CD4-positive, alpha-beta T cell treated with Interleukin-2 at 100 ng/mL for 4 hours (primary cell): ENCODE measurements around the gene PARP12.
A peak's percentile ranks its signal among the peaks of the same experiment; 100 is the strongest.
"Not testable (repeated sequence)": the region's sequence is repeated elsewhere in the genome, so short reads cannot be mapped to it uniquely, and the experiment has no call there.

Source experiments
- DNase-seq: peaks from one replicate; pipeline ENCODE4 v3.0.0-alpha.2; 2020; ENCODE audit warnings: low spot score

The PARP12 gene, protein sequence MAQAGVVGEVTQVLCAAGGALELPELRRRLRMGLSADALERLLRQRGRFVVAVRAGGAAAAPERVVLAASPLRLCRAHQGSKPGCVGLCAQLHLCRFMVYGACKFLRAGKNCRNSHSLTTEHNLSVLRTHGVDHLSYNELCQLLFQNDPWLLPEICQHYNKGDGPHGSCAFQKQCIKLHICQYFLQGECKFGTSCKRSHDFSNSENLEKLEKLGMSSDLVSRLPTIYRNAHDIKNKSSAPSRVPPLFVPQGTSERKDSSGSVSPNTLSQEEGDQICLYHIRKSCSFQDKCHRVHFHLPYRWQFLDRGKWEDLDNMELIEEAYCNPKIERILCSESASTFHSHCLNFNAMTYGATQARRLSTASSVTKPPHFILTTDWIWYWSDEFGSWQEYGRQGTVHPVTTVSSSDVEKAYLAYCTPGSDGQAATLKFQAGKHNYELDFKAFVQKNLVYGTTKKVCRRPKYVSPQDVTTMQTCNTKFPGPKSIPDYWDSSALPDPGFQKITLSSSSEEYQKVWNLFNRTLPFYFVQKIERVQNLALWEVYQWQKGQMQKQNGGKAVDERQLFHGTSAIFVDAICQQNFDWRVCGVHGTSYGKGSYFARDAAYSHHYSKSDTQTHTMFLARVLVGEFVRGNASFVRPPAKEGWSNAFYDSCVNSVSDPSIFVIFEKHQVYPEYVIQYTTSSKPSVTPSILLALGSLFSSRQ

DNA sequence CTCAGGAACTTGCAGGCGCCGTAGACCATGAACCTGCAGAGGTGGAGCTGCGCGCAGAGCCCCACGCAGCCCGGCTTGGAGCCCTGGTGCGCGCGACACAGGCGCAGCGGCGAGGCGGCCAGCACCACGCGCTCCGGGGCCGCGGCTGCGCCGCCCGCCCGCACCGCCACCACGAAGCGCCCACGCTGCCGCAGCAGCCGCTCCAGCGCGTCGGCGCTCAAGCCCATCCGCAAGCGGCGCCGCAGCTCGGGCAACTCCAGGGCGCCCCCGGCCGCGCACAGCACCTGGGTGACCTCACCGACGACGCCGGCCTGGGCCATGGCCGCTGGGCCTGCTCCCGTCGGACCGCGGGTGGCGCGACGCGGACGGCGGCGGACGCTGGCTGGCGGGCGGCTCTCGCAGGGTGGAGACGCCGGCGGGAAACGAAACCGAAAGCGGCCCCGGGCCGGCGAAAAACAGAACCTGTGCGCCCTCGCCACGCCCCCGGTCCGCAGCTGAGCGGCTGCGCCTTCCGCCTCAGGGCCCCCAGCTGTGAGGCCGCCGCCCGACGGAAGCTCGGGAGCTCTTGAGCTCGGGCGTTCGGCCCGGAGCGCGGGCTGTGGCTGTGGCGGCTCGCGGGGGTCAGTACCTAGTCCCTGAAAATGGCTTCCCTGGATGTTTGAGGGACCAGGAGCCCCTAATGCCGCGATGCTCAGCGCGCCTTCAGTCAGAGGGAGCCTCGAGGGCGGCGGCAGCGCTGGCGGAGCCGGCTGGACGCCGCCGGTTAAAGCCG is at the start of gene PARP12:
PARP12 (minus strand) TSS at position 424 of the 772 bp plus-strand sequence; CDS start at position 320, 104 bp downstream.
- peak; percentile 88 for DNase-seq

DNA sequence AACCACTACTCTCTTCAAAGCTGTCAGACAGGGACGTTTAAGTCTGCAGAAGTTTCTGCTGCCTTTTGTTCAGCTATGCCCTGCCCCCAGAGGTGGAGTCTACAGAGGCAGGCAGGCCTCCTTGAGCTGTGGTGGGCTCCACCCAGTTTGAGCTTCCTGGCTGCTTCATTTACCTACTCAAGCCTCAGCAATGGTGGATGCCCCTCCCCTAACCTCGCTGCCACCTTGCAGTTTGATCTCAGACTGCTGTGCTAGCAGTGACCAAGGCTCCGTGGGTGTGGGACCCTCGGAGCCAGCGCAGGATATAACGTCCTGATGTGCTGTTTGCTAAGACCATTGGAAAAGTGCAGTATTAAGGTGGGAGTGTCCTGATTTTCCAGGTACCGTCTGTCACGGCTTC is 46.0 kb upstream of the PARP12 start:
- not testable (repeated sequence) for DNase-seq

DNA sequence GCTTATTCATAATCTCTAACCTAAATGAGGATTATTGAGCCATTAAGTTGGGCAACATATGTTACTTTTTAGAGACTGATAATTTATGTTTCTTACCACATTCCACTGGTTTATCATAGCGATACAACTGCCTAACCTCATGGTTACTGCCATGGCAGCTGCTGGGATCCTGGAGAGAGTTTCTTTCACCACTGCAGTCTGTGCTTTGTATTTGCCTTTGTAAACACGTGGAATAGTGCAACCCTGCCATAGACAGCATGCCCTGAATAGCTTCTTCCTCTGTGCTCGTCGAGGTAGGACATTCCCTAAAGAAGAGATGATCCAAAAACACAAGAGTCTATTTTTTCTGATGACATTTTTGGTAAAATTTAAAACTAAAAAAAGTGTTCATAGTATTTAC is 33.7 kb upstream of the PARP12 start:
- no peak for DNase-seq

DNA sequence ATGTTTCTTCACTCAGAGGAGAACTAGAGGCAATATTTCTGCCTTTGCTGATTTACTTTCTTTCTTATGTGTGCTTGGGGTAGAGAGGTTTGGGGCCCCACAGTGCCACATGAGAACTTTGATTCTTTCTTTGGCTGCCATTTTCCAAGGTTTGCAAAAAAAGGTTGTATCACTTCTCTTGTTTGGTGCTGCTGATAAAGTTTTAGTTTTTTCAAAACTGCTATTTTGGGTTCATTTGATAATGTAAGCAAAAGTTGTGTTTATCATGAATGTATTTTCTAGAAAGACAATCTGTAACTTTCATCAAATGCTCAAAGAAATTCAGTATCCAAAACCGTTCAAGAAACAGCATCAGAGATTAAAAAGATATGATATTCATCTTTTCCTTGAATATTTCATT is 30.6 kb upstream of the PARP12 start:
- no peak for DNase-seq

DNA sequence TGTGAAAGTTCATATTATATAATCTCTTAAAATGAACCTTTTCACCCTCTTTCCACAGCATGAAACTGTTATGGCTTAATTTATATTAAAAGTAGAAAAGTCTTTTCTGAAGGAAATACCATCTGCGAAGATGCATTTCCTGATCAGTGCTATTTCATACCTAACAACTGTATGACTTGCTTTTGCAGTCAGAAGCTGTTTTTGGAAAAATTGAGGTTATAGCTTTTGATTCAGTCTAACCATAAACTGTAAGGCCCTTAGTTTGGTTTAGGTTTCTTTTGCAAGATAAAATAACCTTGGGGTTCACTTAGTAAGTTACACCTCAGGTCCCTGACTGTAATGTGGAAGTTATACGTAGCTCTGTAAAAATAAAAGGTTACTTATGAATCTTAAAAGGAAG is 22.7 kb upstream of the PARP12 start:
- DNase-seq, result no peak

DNA sequence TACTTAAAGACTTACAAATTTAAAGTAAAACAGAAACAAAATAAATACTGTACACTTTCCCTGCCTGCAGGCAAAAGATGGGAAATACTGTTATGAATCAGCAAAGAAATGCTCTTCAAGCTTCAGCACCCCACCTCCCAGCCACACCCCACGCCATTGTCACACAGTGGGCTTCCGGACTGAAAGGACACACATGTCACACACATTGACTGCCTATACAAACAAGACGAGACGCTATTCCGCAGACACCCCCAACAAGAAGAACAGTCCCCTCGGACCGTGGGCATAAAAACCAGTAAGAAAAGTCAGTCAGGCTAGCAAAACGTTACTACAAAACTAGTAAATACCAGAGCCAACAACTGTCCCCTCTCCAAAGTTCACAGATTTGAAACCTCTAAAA is 22.2 kb upstream of the PARP12 start:
- DNase-seq, result peak; percentile 49

DNA sequence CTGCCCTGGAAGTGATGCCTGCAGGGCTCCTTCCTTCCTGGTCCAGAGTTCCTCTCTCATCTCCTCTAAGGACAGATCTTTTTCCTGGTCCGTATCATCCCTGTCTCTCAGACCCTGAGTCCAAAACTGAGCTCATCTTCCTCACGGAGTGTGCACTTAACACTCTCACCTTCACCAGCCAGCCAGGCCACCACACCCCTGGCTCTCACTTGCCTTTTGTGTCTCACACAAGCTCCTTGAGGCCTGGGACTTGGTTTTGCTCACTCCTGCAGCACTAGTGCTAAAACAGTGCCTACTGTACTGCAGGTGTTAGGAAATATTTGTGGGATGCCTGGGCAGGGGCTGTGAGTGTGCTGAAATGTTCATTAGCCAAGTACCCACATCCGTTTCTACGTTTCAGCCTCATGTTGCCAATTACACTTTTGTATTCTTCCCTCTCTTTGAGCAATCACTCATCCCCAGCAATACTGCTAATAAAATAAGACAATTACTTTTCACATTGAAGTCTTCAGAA is 21.4 kb upstream of the PARP12 start:
- no peak for DNase-seq

DNA sequence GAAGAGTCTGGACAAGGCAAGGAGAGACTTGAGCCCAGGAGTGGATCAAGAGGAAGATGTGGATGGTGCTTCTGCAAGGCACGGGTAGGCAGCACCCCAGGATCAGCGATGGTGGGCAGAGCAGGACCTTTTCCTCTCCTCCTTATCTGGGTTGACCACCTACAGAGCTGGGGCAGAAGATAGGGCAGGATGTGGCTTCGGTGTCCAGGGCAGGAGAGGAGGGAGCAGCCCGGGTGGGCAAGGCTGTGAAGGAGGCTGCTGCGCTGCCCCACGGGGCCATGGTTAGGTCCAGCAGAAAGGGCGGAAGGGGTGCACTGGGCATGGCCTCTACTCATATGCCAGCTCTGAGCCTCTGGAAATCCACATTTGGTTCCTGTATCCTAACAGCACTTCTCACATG is 20.0 kb upstream of the PARP12 start:
- no peak for DNase-seq

DNA sequence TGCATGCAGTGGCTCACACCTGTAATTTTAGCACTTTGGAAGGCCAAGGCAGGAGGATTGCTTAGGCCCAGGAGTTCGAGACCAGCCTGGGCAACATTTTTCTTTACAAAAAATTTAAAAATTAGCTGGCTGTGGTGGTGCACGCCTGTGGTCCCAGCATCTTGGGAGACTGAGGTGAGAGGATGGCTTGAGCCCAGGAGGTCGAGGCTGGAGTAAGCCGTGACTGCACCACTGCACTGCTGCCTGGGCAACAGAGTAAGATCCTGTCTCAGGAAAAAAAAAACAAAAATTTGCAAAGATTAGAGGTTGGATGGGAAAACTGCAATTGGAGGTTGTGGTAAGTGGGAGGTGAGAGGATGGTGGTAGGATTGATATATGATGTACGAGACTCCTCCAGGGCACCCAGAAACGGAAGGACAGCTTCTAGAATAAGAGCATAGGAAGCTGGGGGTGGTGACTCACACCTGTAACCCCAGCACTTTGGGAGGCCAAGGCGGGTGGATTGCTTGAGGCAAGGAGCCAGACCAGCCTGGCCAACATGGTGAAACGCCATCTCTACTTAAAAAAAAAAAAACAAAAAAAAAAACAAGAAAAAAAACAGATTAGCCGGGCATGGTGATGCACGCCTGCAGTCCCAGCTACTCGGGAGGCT is 19.1 kb upstream of the PARP12 start:
- no peak for DNase-seq

DNA sequence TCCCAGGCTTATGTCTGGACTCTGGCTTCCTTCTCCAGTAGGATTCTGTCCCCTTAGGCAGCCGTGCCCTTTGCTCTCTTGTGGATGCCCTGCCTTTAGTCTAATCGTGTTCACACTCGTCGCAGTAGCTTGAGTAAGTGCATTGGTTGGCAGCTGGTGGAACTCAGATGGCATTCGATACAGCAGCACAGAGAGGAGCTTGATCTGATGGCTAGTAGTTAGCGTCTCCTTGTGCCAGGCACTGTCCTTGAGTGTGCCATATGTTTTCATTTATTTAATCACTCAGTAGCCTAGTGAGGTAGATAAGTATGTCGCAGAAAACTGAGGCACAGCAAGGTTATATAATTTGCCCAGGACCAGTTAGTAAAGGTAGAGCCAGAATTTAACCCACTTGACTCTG is 18.2 kb upstream of the PARP12 start:
- no peak for DNase-seq

DNA sequence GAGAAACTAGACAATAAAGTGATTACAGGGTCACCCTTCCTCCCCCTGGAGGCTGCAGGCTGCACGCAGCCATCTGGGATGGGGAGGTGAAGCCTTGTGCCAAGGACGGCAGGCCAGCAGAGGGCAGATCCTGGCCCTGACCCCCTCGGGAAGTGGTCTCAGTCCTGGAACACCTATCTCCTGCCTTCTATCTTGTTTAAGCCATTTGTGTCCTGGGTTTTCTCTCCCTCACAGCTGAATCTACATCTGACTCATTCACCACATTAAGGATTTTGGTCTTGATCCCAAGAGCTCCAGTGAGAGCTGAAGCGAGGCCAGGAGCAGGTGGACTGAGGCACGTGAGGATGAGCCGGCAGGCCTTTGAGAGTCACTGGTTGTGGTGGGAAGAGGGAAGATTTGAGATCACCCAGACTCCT is 16.4 kb upstream of the PARP12 start:
- DNase-seq, result no peak

DNA sequence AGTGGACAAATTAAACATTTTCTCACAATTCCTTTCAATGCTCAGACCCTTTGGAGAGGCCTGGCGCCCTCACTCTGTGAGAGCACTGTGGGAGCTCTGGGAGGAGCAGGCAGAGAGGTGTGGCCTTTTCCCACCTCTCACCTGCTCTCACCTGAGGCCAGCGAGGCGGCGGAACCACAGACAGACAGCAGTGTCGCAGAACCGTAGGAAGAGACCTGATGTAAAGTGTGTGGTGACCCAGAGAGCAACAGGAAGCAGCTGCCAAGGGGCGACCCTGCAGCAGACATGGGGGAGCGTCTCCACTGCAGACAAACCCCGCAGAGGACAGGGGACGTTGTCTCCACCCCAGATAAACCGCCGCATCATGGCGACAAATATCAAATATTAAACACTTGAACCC is 15.6 kb upstream of the PARP12 start:
- DNase-seq, result no peak

DNA sequence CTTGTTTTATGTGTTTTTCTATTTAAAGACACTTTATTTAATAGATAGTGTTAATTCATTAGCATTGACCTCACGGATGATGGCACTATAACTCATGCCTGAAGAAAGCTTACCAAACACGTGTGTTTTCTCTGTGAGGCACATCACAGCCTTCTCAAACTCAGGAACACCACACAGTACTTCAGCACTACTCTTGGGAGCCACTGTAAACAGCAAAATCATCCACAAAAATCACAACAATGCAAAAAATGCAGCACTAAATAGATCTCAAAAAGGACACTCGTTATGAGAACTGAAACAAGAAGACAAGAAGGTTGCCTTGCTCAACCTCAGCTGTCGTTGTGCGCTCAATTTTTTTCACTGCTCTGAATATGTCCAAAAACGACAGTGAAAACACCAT is 12.0 kb upstream of the PARP12 start:
- no peak for DNase-seq

DNA sequence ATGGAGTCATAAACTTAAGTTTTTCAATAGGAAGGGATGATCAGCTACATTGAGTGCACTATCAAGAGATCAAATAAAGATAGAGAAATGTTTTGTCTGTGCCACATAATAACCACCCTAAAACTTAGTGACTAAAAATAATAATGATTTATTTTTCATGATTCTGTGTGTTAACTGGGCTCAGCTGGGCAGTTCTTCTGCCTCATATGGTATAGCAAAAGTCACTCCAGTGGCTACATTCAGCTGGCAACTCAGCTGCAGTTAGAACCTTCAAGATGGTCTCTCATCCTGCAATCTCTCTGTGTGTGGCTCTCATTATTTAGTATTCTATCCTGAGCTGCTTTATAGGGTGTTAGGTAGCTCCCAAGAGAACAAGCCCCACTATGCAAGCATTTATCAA is 7.8 kb upstream of the PARP12 start:
- no peak for DNase-seq

DNA sequence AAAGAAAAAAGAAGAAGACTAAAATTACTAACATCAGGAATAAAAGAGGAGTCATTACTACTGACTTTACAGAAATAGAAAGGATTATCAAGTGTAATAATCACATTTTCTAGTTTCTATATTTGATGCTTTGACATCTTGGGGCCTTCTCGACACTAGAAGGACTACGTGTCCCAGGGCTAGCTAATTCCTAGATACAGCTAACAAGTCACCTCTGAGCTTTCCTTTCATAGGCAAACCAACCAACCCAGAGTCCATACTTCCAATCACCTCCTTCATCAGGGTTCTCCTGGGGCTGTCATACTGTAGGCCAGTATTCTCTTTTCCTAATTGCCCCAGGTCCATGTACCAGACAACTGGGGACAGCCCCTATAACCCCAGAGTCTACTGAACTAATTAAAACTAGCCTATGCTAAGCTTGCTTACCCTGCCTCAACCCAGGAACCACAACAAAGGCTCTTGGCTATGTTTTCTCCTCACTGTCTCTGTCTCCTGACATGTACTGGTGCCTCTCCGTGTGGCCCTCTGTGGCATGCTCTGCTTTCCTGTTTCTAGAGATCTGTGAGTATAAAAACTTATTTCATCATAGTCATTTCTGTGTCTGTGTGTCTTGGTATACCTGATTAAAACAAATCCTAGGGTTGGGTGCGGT is 6.7 kb upstream of the PARP12 start:
- no peak for DNase-seq

DNA sequence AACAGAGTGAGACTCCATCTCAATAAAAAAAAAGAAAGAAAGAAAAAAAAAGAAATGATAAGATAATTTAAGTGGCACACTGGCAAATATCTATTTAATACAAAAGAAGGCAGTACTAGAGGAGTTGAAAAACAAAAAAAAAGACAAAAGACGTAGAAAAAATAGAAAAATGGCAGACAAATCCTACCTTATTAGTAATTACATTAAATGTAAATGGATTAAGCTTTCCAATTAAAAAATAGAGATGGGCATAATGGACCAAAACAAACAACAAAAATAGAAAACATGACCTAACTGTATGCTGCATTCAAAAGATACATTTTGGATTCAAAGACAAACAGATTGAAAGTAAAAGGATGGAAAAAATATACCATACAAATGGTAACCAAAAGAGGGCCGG is 5.3 kb upstream of the PARP12 start:
- DNase-seq, result no peak

DNA sequence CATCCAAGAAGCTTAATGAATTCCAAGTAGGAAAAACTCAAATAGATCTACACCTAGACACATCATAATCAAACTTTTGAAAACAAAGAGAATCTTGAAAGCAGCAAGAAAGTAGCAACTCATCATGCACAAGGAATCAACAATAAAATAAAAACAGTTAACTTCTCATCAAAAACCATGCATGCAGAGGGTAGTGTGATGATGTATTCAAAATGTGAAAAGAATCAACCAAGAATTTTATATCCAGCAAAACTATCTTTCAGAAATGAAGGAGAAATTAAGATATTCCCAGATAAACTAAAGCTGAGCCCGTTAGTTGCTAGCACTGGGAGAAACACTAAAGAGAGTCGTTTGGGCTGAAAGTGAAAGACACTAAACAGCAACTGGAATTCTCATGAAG is 4.3 kb upstream of the PARP12 start:
- no peak for DNase-seq

DNA sequence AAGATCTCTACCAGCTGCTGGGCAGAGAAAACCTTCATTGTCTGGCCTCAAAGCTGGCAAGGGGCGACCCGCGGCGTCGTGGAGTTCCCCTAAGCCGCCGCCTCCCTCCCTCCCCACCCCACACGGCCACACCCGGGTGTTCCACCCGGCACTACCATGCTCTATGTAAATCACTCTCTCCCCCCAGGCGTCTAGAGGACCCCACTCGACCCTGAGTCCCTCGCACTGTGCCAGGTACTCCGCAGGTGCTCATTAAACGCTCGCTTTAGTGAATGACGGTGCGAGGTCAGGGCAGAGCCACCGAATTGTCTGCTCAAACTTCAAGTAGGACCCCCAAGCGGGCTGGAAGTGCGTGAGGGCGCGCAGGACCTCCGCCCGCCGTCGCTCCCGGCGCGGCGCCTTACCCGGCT is 628 bp downstream of the PARP12 start:
- peak; percentile 71 for DNase-seq

DNA sequence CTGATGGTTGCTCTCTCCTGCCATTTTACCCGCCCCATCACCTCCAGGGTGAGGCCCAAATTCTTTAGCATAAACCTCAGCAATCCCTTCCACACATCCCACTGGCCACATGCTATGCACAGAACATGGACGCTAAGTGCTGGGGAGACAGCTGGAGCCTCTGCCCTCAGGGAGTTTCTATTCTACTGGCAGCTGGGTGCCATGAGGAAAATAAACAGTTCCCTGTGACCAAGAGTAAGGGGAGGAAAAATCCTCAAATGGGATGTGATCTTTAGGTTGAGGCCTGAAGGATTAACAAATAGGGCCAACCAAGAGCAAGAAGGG is 1.2 kb downstream of the PARP12 start:
- DNase-seq, result no peak

DNA sequence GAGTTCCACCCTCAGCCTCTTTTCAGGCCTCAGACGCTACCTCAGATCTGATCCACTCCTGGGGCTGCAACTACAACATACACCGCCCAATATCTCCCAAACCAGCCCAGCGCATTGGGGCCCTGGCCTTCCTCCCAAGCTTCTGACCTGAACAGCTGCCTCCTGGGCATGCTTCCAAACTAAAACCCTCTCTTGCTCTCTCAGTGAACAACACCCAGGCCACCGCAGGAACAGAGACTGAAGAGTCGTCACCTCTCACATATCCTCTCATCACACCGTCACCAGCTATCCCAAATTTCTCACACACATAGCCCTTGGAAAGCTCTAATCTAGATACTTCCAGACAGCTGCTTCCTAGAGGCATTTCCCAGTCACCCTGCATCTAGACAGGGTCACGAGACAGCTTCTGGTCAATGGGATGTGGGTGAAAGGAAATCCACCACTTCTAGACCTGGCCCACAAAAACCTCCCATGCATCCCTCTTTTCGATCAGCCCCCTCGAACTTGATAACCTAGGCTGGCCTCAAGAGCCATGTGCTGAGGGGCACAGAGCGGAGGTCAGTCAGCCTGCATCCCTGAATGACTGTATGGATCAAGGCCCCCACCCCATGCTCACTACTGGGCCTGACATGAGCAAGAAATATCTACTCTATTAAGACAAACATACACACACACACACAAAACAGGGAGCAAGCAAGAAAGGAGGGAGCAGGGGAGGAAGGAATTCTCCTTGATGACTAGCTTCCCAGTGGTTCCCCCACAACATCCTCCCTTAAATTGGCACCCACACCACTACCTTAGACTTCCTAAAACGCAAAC is 1.8 kb downstream of the PARP12 start:
- DNase-seq, result no peak

DNA sequence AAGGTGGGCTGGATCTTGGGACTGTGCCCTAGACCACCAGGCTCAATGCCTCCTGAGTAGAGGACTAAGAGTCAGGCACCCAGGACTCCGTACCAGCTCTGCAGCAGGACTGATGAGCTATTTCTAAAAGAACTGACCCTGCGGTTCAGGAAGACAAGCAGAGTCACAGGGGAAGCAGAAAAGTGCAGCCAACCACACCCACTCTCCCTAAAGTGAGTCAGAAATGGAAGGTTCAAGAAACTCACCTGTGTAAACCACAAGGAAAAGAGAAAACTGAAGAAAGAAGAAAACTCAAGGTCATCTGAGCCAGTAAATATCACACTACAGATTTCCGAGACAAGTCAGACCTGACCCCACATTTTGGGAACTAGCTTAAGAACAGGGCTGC is 2.5 kb downstream of the PARP12 start:
- DNase-seq, result peak; percentile 25
